Suppressor macrophage treated with lipopolysaccharide for 1 hour (primary cell): ENCODE results near the gene UBC.
"Not testable (repeated sequence)": the region's sequence is repeated elsewhere in the genome, so short reads cannot be mapped to it uniquely, and the experiment has no call there.

Experiments
- DNase-seq, 3 donors: peaks; one replicate each; pipeline ENCODE4 v3.0.0-alpha.2; 2020 to 2022

Gene UBC

GRCh38 chr12:124930586-124930985 lies 16.1 kb upstream of the UBC start:
- peak; percentile 71 to 76 (median 76) for DNase-seq

- DNase-seq = peak in 2 of 3 donors; percentile 31 to 36
These were observed 15.4 kb upstream of the UBC start for GRCh38 chr12:124929649-124930419.

- no peak for DNase-seq
These were observed 14.6 kb upstream of the UBC start for GRCh38 chr12:124928912-124929530.

- DNase-seq = peak; percentile 60 to 77 (median 63)
These were observed 13.9 kb upstream of the UBC start for GRCh38 chr12:124928095-124928911.

GRCh38 chr12:124927201-124928094 lies 13.0 kb upstream of the UBC start:
- DNase-seq = peak; percentile 89 to 93 (median 91)

- DNase-seq = not testable (repeated sequence)
These were observed 11.3 kb upstream of the UBC start for GRCh38 chr12:124925782-124926181.

- DNase-seq = no peak
These were observed 10.7 kb upstream of the UBC start for GRCh38 chr12:124925117-124925516.

GRCh38 chr12:124923905-124924734 lies 9.7 kb upstream of the UBC start:
- DNase-seq = peak; percentile 49 to 58 (median 52)

- peak; percentile 93 to 97 (median 93) for DNase-seq
These were observed 7.0 kb upstream of the UBC start for GRCh38 chr12:124921200-124922031.

- DNase-seq = peak in 2 of 3 donors; percentile 23 to 25
These were observed 6.0 kb upstream of the UBC start for GRCh38 chr12:124920353-124920935.

GRCh38 chr12:124919521-124920352 lies 5.3 kb upstream of the UBC start:
- peak; percentile 88 to 99 (median 97) for DNase-seq

GRCh38 chr12:124918622-124918988 lies 4.2 kb upstream of the UBC start:
- DNase-seq = not testable (repeated sequence)

- peak; percentile 50 to 71 (median 59) for DNase-seq
These were observed 3.6 kb upstream of the UBC start for GRCh38 chr12:124917841-124918621.

GRCh38 chr12:124917135-124917840 lies 2.8 kb upstream of the UBC start:
- peak; percentile 97 to 99 (median 99) for DNase-seq

GRCh38 chr12:124916374-124917134 lies 2.1 kb upstream of the UBC start:
- peak; percentile 88 to 95 (median 94) for DNase-seq
